Activated naive CD4-positive, alpha-beta T cell treated with anti-CD3 and anti-CD28 coated beads for 36 hours (primary cell): Measurements from ENCODE around the gene USP3. TPM values are rescaled to one million over a fixed set of nuclear protein-coding genes. Genes with fewer than 3 reads are reported as not detected.

Source experiments
- CTCF ChIA-PET: fragments of 350-600 bp; sonication (Branson Sonifier 250); formaldehyde crosslinking; loops from one replicate; lab custom pipeline; 2021; ENCODE audit warnings: antibody characterized with exemption; lab: Charles Lee
- DNase-seq: peaks from one replicate; pipeline ENCODE4 v3.0.0-alpha.2; 2020
- H3K27ac Mint-ChIP-seq: one replicate; pipeline ENCODE4 v1.8.0; 2021; ENCODE audit warnings: mild to moderate bottlenecking, mixed read lengths
- H3K27me3 Mint-ChIP-seq: one replicate; pipeline ENCODE4 v1.8.0; 2021; ENCODE audit warnings: low read depth, mixed read lengths
- H3K36me3 Mint-ChIP-seq: one replicate; pipeline ENCODE4 v1.8.0; 2021; ENCODE audit warnings: low read depth, mixed read lengths
- H3K4me1 Mint-ChIP-seq: one replicate; pipeline ENCODE4 v1.8.0; 2021; ENCODE audit warnings: low read depth, mixed read lengths
- H3K4me3 Mint-ChIP-seq: one replicate; pipeline ENCODE4 v1.8.0; 2021; ENCODE audit warnings: mild to moderate bottlenecking, moderate library complexity, mixed read lengths
- H3K9me3 Mint-ChIP-seq: one replicate; pipeline ENCODE4 v1.8.0; 2021; ENCODE audit warnings: mixed read lengths
- intact Hi-C: fragments of 100-400 bp; cut with micrococcal nuclease; formaldehyde crosslinking; loops from one replicate; pipeline ENCODE4 v1.15.1; 2023
- total RNA-seq, 2 experiments: library from RNA; stranded (reverse); gene quantifications; one replicate each; pipeline ENCODE4 v1.2.3, GENCODE V29; 2021

USP3 gene
- total RNA-seq, 2 experiments from 2014 or later, result 49.9 to 52.2 TPM

DNA sequence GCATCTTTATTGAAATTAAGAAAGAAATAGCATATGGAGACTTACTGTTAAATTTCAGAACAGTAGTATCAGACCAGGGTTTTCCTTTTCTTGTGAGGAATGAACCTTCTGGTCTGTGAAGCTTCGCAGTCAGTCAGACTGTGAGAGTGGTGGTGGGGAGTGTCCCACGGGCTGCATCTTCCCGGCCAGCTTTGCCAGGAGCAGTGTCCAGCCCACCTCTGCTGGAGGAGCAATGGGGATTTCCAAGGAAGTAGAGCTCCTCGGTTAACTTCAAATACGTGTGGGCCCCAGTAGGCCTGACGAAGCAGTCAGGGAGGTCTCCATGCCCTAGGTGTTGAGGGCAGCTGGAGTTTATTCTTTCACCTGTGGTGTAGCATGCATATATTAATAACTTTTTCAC lies 51.9 kb downstream of the USP3 start:
- no peak for DNase-seq
- CTCF ChIA-PET, result interaction anchor here (1.0 kb wide), 1 partner anchor 89 kb away, joined by 3 read pairs; no protein-coding TSS in a partner anchor
- H3K4me1 Mint-ChIP-seq, result peaks cover 62% of the 10 kb centered on the region
- peak overlapping the region; percentile 41 for H3K27ac Mint-ChIP-seq
- H3K27me3 Mint-ChIP-seq, result no peaks in the 10 kb centered on the region
- no peaks in the 10 kb centered on the region for H3K9me3 Mint-ChIP-seq
- no peak overlapping the region for H3K4me3 Mint-ChIP-seq
- peaks cover 39% of the 10 kb centered on the region for H3K36me3 Mint-ChIP-seq
- intact Hi-C loops, result no loop called here

DNA sequence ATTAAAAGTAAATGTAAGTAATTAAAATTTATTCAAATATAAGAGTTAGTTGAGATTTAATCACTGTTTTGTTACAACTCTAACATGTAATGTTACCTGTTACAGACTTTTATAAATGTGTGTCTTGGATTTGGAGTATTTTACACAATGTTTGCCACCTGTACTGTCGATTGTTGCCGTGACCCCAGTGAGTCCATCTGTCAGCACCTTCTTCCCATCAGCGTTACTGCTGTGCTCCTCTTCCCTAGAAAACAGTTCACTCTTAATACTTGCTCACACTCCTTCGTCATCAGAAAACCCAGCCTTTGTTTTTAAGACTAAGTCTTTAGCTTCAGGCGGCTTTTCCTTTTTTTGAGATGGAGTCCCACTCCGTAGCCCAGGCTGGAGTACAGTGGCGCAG lies 52.3 kb downstream of the USP3 start:
- Mint-ChIP-seq H3K27me3 (no peaks in the 10 kb centered on the region), H3K9me3 (no peaks in the 10 kb centered on the region), H3K27ac (no peak overlapping the region), H3K4me3 (no peak overlapping the region), H3K4me1 (peaks cover 66% of the 10 kb centered on the region), H3K36me3 (peaks cover 41% of the 10 kb centered on the region)
- intact Hi-C loops, result no loop called here
- no peak for DNase-seq
- CTCF ChIA-PET, result interaction anchor here (1.0 to 1.1 kb wide), 2 partner anchors 21 to 90 kb away, joined by 3 read pairs; no protein-coding TSS in a partner anchor

DNA sequence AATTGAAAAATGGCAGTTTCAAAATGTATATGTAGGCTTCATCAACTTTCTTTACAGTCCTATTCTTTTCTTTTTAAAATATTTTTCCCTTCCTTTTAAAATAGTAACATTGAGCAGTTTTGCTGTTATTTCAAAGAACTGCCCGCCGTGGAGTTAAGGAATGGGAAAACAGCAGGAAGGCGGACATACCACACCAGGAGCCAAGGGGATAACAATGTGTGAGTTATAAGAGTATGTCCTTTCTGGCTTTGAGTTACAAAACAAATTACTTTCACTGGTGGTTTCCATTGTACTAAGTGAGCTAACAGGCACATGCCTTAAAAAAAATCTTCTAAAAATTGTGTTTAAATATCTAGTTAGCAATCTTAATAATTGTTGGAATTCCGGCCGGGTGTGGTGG lies 55.4 kb downstream of the USP3 start:
- H3K4me3 Mint-ChIP-seq, result no peak overlapping the region
- intact Hi-C loops, result loop anchor here (1.0 to 2.0 kb wide), 3 partner anchors 33 to 80 kb away; no protein-coding TSS in a partner anchor

DNA sequence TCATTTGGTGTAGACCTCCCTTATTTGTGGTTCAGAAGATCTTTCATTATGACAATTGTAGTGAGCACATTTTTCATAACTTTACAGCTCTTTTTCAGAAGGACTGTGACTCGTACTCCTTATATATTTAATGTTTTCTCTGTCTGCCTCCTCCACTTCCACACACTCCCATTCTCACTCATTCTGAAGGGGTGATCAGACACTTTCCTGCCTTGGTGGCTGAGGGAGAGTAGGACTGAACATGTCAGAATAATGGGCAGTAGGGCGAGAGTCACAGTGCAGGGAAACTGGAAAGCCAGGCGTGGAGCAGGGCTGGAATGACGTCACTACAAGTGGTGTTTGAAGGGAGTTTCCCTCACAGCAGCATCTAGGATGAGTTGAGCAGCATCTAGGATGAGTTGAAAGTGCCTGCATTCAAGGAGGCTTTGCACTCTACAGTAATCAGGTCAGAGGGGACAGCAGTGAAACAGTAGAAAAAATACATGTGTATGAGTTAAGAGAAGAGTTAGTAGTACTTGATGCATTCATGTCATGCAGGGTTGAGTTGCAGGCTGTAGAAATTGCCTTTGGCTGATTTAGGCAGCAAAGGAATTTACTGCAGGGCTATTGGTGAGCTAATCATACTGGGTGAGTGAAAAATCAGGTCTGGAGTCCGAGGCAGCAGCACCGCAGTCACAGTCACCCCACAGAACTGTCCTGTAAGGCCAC lies 56.5 kb downstream of the USP3 start:
- no peaks in the 10 kb centered on the region for H3K9me3 Mint-ChIP-seq
- H3K27ac Mint-ChIP-seq, result peak overlapping the region; percentile 55
- CTCF ChIA-PET, result interaction anchor here (1.0 to 1.1 kb wide), 2 partner anchors 17 to 75 kb away, joined by 3 to 4 read pairs; no protein-coding TSS in a partner anchor
- H3K36me3 Mint-ChIP-seq, result peaks cover 44% of the 10 kb centered on the region
- intact Hi-C loops, result loop anchor here (1.0 to 2.0 kb wide), 3 partner anchors 32 to 82 kb away; no protein-coding TSS in a partner anchor
- no peaks in the 10 kb centered on the region for H3K27me3 Mint-ChIP-seq
- peaks cover 40% of the 10 kb centered on the region for H3K4me1 Mint-ChIP-seq
- peak; percentile 78 for DNase-seq
- no peak overlapping the region for H3K4me3 Mint-ChIP-seq

More for the DNA sequence above, 55.4 kb downstream of the USP3 start:
- H3K27me3 Mint-ChIP-seq, result no peaks in the 10 kb centered on the region
- CTCF ChIA-PET, result interaction anchor here (1.1 kb wide), 1 partner anchor 16 kb away, joined by 4 read pairs; no protein-coding TSS in a partner anchor
- no peak overlapping the region for H3K27ac Mint-ChIP-seq
- H3K9me3 Mint-ChIP-seq, result no peaks in the 10 kb centered on the region
- peaks cover 48% of the 10 kb centered on the region for H3K36me3 Mint-ChIP-seq
- DNase-seq, result no peak
- H3K4me1 Mint-ChIP-seq, result peaks cover 43% of the 10 kb centered on the region

DNA sequence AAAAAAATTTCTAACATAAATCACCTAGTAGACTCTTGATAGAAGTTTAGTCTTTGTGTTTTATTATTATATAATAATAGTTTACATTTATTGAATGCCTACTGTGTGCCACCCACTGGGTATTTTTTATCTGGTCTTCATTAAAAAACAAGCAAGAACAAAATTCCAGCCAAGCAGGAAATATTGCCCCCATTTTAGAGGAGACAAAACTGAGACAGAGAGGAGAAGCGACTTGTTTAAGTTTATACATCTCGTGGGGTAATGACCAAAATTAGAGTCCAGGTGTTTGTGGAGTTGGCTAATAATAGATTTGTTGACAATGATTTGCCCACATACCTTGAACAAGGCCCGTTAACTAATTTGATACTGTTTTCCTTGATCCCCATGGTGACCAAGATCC lies 59.7 kb downstream of the USP3 start:
- Mint-ChIP-seq H3K27me3 (no peaks in the 10 kb centered on the region), H3K36me3 (peaks cover 34% of the 10 kb centered on the region), H3K9me3 (no peaks in the 10 kb centered on the region), H3K4me1 (peaks cover 44% of the 10 kb centered on the region), H3K27ac (no peak overlapping the region), H3K4me3 (no peak overlapping the region)
- DNase-seq, result no peak
- intact Hi-C loops, result no loop called here
- CTCF ChIA-PET, result interaction anchor here (0.9 to 1.5 kb wide), 3 partner anchors 11 to 504 kb away, joined by 3 to 6 read pairs (median 3); no protein-coding TSS in a partner anchor

DNA sequence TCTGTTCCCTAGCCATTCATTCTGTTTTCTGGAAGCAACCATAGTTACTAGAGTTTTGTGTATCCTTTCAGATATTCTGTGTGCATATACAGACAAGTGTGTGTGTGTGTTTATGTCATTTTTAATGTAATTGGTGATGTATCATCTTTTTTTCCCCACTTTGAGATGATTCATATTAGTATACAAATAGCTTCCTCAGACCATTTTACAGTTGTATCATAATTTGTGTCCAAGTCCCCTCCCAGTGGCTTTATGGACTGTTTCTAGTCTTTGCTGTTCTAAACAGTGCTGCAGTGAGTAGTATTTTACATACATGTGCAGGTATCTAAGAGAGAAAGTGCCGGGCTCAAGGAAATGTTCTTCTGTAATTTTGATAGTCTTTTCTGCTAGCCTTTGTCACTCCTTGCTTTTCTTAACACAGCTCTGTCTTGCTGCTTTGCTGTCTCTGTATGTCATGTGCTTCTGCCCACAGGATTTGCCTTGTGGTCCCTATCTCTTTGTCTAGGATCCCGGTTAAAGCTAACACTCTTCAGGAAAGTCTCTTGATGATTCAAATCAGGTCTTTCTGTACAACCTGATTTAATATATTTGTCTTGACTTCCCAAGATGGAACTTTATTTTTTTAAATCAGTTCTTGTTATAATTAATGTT lies 61.3 kb downstream of the USP3 start:
- Mint-ChIP-seq H3K4me3 (no peak overlapping the region), H3K36me3 (peaks cover 26% of the 10 kb centered on the region), H3K9me3 (no peaks in the 10 kb centered on the region), H3K27me3 (no peaks in the 10 kb centered on the region), H3K27ac (no peak overlapping the region), H3K4me1 (peaks cover 28% of the 10 kb centered on the region)
- no peak for DNase-seq
- intact Hi-C loops, result no loop called here
- CTCF ChIA-PET, result interaction anchor here (1.0 to 1.5 kb wide), 2 partner anchors 13 to 502 kb away, joined by 3 to 6 read pairs; no protein-coding TSS in a partner anchor

DNA sequence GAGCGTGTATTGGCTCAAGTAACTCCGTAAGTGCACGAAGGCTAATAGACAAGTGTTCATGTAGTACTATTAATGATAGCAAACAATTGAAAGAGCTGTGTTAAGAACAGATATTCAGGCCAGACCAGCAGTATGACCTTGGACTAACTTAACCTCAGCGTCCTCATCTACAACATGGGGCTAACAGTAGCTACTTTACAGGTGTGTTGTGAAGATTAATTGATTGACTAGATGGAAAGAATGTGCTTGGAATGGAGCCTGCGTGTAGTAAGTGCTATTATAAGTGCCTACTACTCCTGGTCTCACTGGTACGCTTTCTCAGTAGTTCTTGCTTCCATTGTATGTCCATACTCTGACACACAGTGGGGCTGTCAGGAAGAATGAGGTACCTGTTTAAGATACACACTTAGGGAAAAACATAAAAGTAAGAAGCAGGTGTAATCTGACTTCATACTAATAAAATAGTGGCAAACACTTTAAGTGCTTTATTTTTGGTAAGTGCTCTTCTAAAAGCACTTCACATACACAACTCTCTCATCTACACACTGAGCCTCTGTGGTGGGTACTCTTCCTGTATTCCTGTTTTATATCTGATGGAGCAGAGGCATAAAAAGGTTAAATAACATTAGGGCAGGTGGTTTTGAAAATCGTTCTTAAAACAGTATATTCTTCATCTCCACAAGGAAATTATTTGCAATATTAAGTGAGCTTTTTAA lies 68.5 kb downstream of the USP3 start:
- no peak overlapping the region for H3K27ac Mint-ChIP-seq
- peaks cover 19% of the 10 kb centered on the region for H3K4me1 Mint-ChIP-seq
- DNase-seq, result no peak
- H3K9me3 Mint-ChIP-seq, result no peaks in the 10 kb centered on the region
- peaks cover 25% of the 10 kb centered on the region for H3K36me3 Mint-ChIP-seq
- no peak overlapping the region for H3K4me3 Mint-ChIP-seq
- intact Hi-C loops, result no loop called here
- H3K27me3 Mint-ChIP-seq, result no peaks in the 10 kb centered on the region
- CTCF ChIA-PET, result interaction anchor here (1.1 to 1.7 kb wide), 3 partner anchors 23 to 106 kb away, joined by 3 to 5 read pairs (median 3); no protein-coding TSS in a partner anchor

DNA sequence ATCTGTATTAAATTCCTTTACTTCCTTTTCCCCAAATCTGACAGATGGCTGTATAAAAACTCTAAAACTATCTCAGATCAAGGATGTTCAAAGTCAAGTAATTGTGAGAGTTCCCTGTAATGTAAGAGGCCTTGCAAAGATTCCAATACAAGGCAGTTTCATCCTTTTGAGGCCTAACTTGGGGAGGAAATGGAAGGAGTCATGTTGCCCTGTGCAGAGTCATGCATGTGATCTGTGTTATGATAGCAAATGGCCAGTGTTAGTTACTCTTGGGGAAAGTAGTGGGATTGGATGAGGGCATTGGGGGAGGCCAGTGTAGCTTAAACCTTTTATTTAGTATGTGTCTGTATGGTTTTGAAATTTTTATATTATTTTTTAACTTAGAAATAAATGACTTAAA lies 69.1 kb downstream of the USP3 start:
- Mint-ChIP-seq H3K4me1 (peaks cover 14% of the 10 kb centered on the region), H3K27ac (no peak overlapping the region), H3K27me3 (no peaks in the 10 kb centered on the region), H3K9me3 (no peaks in the 10 kb centered on the region), H3K4me3 (no peak overlapping the region), H3K36me3 (peaks cover 23% of the 10 kb centered on the region)
- DNase-seq, result no peak
- CTCF ChIA-PET, result interaction anchor here (1.4 to 1.5 kb wide), 2 partner anchors 23 to 68 kb away, joined by 3 to 4 read pairs; no protein-coding TSS in a partner anchor
- intact Hi-C loops, result no loop called here

DNA sequence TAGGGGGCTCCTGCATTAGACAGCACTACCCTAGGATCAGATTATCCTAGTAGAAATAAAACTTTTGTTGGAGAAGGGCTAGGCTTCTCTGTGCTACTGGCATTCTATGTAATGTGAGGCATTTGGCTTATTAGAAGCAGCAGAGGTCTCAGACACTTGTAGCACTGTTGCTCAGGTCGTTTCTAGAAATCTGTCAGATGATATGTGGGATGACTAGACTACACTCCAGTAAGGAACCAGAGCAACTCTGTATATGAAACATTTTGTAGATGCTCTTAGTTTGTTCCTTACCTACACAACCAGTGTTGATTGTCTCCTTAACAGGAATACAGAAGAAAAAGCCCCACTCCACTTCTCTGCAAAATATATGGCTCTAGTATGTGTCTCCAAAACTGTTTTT lies 70.9 kb downstream of the USP3 start:
- DNase-seq, result no peak
- no peak overlapping the region for H3K27ac Mint-ChIP-seq
- CTCF ChIA-PET, result interaction anchor here (1.5 kb wide), 1 partner anchor 70 kb away, joined by 4 read pairs; no protein-coding TSS in a partner anchor

DNA sequence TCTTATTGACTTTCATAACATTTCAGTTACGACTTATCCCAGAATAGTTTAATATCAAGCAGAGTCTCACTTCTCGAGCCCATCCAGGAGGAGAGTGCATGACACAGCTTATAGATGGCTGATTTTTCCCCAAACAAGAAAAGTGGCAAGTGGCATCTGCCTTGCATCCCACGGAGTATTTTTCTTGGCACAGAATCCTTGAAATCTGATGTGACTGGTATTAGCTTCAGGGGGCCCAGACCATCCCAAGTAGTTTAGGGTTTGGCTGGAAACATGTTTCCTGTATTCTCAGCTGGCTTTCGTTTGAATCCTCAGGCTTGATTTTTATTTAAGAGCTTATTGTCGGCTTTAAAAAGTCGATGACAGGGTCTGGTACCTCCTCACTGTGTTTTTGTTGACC lies 72.0 kb downstream of the USP3 start:
- intact Hi-C loops, result no loop called here

More for the DNA sequence above, 70.9 kb downstream of the USP3 start:
- Mint-ChIP-seq H3K9me3 (no peaks in the 10 kb centered on the region), H3K36me3 (peaks cover 24% of the 10 kb centered on the region), H3K4me1 (peaks cover 10% of the 10 kb centered on the region), H3K4me3 (no peak overlapping the region), H3K27me3 (no peaks in the 10 kb centered on the region)
- intact Hi-C loops, result no loop called here

DNA sequence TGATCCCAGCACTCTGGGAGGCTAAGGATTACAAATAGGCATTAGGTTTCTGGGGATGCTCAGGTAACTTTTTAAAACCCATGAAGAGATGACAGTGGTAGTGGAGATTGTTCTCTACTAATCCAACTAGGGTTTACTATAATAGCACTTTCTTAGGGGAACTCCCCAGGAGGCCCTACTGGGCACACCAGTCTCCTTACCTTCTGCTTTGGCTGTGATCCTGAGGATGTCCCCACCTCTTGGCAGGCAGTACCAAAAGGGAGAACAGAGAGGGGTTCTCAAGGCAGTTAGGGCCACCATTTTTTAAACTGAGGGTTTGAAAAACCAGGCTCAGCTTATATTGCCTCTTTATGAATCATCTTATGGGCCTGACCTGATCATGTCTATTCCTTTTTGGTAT lies 77.8 kb downstream of the USP3 start:
- Mint-ChIP-seq H3K27ac (peak overlapping the region; percentile 77), H3K27me3 (no peaks in the 10 kb centered on the region), H3K9me3 (peaks cover 3% of the 10 kb centered on the region), H3K4me3 (no peak overlapping the region), H3K36me3 (peaks cover 43% of the 10 kb centered on the region), H3K4me1 (peaks cover 23% of the 10 kb centered on the region)
- CTCF ChIA-PET, result no interaction called here
- peak; percentile 36 for DNase-seq
- intact Hi-C loops, result no loop called here

More for the DNA sequence above, 72.0 kb downstream of the USP3 start:
- no peak overlapping the region for H3K27ac Mint-ChIP-seq
- no peak for DNase-seq
- no peaks in the 10 kb centered on the region for H3K27me3 Mint-ChIP-seq
- peaks cover 12% of the 10 kb centered on the region for H3K4me1 Mint-ChIP-seq
- no peaks in the 10 kb centered on the region for H3K9me3 Mint-ChIP-seq
- CTCF ChIA-PET, result interaction anchor here (0.5 kb wide), 2 partner anchors 78 to 203 kb away, joined by 3 to 5 read pairs; no protein-coding TSS in a partner anchor
- peaks cover 23% of the 10 kb centered on the region for H3K36me3 Mint-ChIP-seq
- H3K4me3 Mint-ChIP-seq, result no peak overlapping the region
